GM23248 (cell line): ENCODE data around the gene AHRR.

ENCODE experiments used
- EZH2 ChIP-seq: fragments of 200-600 bp; sonication (generic); IDR thresholded peaks from 2 replicates; pipeline ENCODE4 v1.6.1; 2018; ENCODE audit warnings: antibody characterized with exemption, mild to moderate bottlenecking; ENCODE audit not compliant: insufficient read depth, poor library complexity, severe bottlenecking
- EZH2phosphoT487 ChIP-seq: fragments of 200-600 bp; sonication (generic); IDR thresholded peaks from 2 replicates; pipeline ENCODE4 v1.6.1; 2018; ENCODE audit warnings: antibody characterized with exemption, moderate library complexity, mild to moderate bottlenecking, low read depth; ENCODE audit not compliant: insufficient read depth

DNA sequence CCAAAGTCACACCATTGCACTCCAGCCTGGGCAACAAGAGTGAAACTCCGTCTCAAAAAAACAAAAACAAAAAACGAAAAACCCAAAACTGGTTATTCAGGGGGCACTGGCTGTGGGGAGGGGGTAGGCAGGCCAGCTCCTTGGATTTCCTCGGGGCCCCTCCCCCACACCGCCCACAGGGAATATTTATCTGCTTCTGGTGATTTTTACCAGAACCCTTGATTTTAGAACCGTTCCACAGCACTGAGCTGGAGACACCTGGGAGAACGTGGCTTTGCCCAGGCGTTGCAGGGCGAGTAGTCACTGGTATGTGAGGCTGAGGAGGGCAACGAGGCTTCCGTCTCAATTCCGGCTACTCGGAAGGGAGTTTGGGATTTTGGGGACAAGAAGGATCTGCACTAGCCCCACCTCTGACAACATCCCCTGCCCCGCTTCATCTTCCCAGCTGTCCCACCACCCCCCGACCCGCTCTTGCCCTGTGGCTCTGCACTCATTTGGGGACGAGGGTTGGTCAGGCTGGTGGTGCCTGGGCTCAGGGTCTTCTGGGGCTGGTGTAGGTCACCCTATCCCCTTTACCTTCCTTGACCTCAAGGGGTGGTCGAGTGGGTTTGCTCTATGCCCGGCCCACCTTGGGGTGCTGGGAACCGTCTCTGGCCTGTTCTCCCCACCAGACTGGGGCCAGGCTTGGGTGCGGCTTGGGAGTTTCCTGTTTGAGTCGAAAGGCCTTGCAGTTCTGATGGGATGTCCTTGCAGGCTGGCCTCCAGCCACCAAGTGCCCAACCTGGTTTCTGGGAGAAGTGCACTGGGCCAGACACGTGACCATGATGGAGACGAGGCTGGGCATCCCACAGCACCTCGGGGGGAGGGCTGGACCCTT, 3.5 kb downstream of the AHRR start:
- TF ChIP-seq EZH2 = no peak
- TF ChIP-seq EZH2phosphoT487 = no peak
